ENCODE results near the gene ZPBP2. TPM values are rescaled to one million over a fixed set of nuclear protein-coding genes. Genes with fewer than 3 reads are reported as not detected.
"Not testable (repeated sequence)": the region's sequence is repeated elsewhere in the genome, so short reads cannot be mapped to it uniquely, and the experiment has no call there.

Gene ZPBP2
- total RNA-seq, 2 donors from 2014 or later, result not detected

DNA sequence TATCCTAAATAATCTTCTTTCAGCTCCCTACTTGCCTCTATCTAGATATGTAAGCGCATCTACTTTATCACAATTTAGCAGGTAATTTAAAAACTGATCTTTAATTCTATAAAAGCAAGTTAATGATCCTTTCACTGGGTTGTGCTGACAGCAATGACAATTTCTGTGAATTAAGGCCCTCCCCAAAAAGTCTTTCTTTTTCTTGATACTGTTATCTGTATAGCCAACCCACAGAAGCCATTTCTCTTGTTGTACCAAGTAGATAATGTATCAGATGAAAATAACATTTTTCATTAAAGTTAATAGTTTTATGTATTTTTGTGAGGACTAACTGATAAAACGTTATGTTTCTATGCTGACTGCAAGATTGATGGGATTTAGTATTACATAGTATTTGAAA lies 3.8 kb downstream of the ZPBP2 start:
- TF ChIP-seq, protein P1, sequence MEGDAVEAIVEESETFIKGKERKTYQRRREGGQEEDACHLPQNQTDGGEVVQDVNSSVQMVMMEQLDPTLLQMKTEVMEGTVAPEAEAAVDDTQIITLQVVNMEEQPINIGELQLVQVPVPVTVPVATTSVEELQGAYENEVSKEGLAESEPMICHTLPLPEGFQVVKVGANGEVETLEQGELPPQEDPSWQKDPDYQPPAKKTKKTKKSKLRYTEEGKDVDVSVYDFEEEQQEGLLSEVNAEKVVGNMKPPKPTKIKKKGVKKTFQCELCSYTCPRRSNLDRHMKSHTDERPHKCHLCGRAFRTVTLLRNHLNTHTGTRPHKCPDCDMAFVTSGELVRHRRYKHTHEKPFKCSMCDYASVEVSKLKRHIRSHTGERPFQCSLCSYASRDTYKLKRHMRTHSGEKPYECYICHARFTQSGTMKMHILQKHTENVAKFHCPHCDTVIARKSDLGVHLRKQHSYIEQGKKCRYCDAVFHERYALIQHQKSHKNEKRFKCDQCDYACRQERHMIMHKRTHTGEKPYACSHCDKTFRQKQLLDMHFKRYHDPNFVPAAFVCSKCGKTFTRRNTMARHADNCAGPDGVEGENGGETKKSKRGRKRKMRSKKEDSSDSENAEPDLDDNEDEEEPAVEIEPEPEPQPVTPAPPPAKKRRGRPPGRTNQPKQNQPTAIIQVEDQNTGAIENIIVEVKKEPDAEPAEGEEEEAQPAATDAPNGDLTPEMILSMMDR (conservative IDR thresholded peaks at IDR 0.05), result no peak
- no peak overlapping the region for H3K27ac Mint-ChIP-seq
- H3K4me3 Mint-ChIP-seq, result no peak overlapping the region
- no peak for DNase-seq
- WGBS, 2 experiments (ENCODE audit: insufficient coverage in 1 of 2, insufficient read length in 1 of 2), result 17 to 87% methylated on average over 1 to 2 of the region's 2 CpGs
- H3K27me3 Mint-ChIP-seq (ENCODE audit: insufficient read depth), result peaks cover 32% of the 10 kb centered on the region
- Histone ChIP-seq H3K27ac (ENCODE audit: low read depth, low read length) (no peak overlapping the region), H3K9ac (ENCODE audit: extremely low read depth, low read length, poor library complexity, severe bottlenecking) (no peak overlapping the region), H3K9me3 (ENCODE audit: control insufficient read depth, low read length) (no peaks in the 10 kb centered on the region), H3K27me3 (ENCODE audit: control insufficient read depth, insufficient read depth, low read length, poor library complexity, severe bottlenecking) (peaks cover 7% of the 10 kb centered on the region), H3K4me1 (ENCODE audit: control insufficient read depth, insufficient read depth, low read length) (no peaks in the 10 kb centered on the region), H3K4me3 (ENCODE audit: low read length) (no peak overlapping the region), H3K36me3 (ENCODE audit: control insufficient read depth, insufficient read depth, low read length) (no peaks in the 10 kb centered on the region)
- H3K9me3 Mint-ChIP-seq, result peaks cover 13% of the 10 kb centered on the region
- H3K4me1 Mint-ChIP-seq, result no peaks in the 10 kb centered on the region
- no peaks in the 10 kb centered on the region for H3K36me3 Mint-ChIP-seq (ENCODE audit: low read depth)

DNA sequence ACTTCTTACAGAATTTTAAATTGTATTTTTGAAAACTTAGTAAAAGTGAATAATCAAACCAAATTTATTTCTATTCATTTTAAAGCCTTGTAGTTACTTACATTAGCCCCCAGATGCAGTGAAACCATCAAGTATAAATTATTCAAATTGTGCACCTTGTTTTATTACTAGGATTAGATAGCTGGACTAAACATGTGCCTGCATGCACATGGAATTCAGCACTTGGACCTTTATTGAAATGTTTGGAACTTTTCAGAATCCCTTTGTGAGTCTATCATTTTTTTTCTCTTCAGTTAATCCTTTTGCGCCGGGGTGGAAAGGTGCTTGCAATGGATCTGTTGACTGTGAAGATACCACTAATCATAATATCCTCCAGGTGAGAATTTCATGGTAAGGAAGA lies 4.7 kb downstream of the ZPBP2 start:
- H3K4me3 Mint-ChIP-seq, result no peak overlapping the region
- Histone ChIP-seq H3K4me1 (ENCODE audit: control insufficient read depth, insufficient read depth, low read length) (no peaks in the 10 kb centered on the region), H3K36me3 (ENCODE audit: control insufficient read depth, insufficient read depth, low read length) (no peaks in the 10 kb centered on the region), H3K9me3 (ENCODE audit: control insufficient read depth, low read length) (no peaks in the 10 kb centered on the region), H3K27me3 (ENCODE audit: control insufficient read depth, insufficient read depth, low read length, poor library complexity, severe bottlenecking) (no peaks in the 10 kb centered on the region), H3K9ac (ENCODE audit: extremely low read depth, low read length, poor library complexity, severe bottlenecking) (no peak overlapping the region), H3K4me3 (ENCODE audit: low read length) (peak overlapping the region; percentile 35), H3K27ac (ENCODE audit: low read depth, low read length) (no peak overlapping the region)
- peaks cover 7% of the 10 kb centered on the region for H3K9me3 Mint-ChIP-seq
- no peak for DNase-seq
- H3K27me3 Mint-ChIP-seq (ENCODE audit: insufficient read depth), result peaks cover 22% of the 10 kb centered on the region
- H3K36me3 Mint-ChIP-seq (ENCODE audit: low read depth), result no peaks in the 10 kb centered on the region
- 83% methylated on average over 1 of the region's 2 CpGs; no CpG with 5 or more reads in 1 of the 2 experiments for WGBS, 2 experiments (ENCODE audit: insufficient coverage in 1 of 2, insufficient read length in 1 of 2)
- no peak overlapping the region for H3K27ac Mint-ChIP-seq
- H3K4me1 Mint-ChIP-seq, result no peaks in the 10 kb centered on the region
- TF ChIP-seq, protein P1 (conservative IDR thresholded peaks at IDR 0.05), result no peak

DNA sequence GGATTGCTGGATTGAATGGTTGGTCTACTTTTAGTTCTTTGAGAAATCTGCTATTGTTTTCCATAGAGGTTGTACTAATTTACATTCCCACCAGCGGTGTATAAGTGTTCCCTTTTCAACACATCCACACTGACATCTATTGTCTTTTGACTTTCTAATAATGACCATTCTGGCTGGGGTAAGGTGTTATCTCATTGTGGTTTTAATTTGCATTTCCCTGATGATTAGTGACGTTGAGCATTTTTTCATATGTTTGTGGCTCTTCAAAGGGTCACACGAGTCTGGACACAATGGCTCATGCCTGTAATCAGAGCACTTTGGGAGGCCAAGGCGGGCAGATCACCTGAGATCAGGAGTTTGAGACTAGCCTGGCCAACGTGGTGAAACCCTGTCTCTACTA lies 18.1 kb downstream of the ZPBP2 start:
- WGBS, 2 experiments (ENCODE audit: insufficient coverage in 1 of 2, insufficient read length in 1 of 2), result 81 to 89% methylated on average over 3 to 5 of the region's 5 CpGs

DNA sequence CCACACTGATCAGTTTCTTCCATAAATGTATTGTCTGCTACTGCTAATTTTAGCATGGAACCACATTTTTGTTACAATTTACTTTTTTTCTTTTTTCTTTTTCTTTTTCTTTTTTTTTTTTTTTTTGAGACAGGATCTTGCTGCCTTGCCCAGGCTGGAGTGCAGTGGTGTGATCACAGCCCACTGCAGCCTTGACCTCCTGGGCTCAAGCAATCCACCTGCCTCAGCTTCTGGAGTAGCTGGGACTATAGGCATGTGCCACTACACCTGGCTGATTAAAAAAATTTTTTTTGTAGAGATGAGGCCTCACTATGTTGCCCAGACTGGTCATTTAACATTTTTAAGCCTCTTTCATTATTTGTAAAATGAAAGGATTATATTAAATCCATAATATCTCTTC lies 19.1 kb downstream of the ZPBP2 start:
- H3K27me3 ChIP-seq (ENCODE audit: control insufficient read depth, insufficient read depth, low read length, poor library complexity, severe bottlenecking), result no peaks in the 10 kb centered on the region
- no peak overlapping the region for H3K27ac ChIP-seq (ENCODE audit: low read depth, low read length)
- TF ChIP-seq, protein P1 (conservative IDR thresholded peaks at IDR 0.05), result no peak
- H3K4me3 Mint-ChIP-seq, result no peak overlapping the region
- no peaks in the 10 kb centered on the region for H3K36me3 ChIP-seq (ENCODE audit: control insufficient read depth, insufficient read depth, low read length)
- H3K27ac Mint-ChIP-seq, result no peak overlapping the region
- H3K9me3 Mint-ChIP-seq, result no peaks in the 10 kb centered on the region
- H3K4me1 Mint-ChIP-seq, result no peaks in the 10 kb centered on the region
- H3K36me3 Mint-ChIP-seq (ENCODE audit: low read depth), result no peaks in the 10 kb centered on the region
- H3K4me1 ChIP-seq (ENCODE audit: control insufficient read depth, insufficient read depth, low read length), result no peaks in the 10 kb centered on the region
- H3K9ac ChIP-seq (ENCODE audit: extremely low read depth, low read length, poor library complexity, severe bottlenecking), result no peak overlapping the region
- no peak for DNase-seq
- H3K4me3 ChIP-seq (ENCODE audit: low read length), result no peak overlapping the region
- H3K27me3 Mint-ChIP-seq (ENCODE audit: insufficient read depth), result peaks cover 14% of the 10 kb centered on the region
- no peaks in the 10 kb centered on the region for H3K9me3 ChIP-seq (ENCODE audit: control insufficient read depth, low read length)

More for the DNA sequence above, 18.1 kb downstream of the ZPBP2 start:
- not testable (repeated sequence) for H3K27ac ChIP-seq (ENCODE audit: low read depth, low read length); H3K4me3 ChIP-seq (ENCODE audit: low read length); H3K9me3 ChIP-seq (ENCODE audit: control insufficient read depth, low read length); H3K4me1 Mint-ChIP-seq; H3K9me3 Mint-ChIP-seq; H3K27me3 ChIP-seq (ENCODE audit: control insufficient read depth, insufficient read depth, low read length, poor library complexity, severe bottlenecking); H3K4me3 Mint-ChIP-seq; H3K36me3 Mint-ChIP-seq (ENCODE audit: low read depth); H3K27ac Mint-ChIP-seq; H3K36me3 ChIP-seq (ENCODE audit: control insufficient read depth, insufficient read depth, low read length); H3K9ac ChIP-seq (ENCODE audit: extremely low read depth, low read length, poor library complexity, severe bottlenecking); H3K4me1 ChIP-seq (ENCODE audit: control insufficient read depth, insufficient read depth, low read length)
- peaks cover 14% of the 10 kb centered on the region for H3K27me3 Mint-ChIP-seq (ENCODE audit: insufficient read depth)
- DNase-seq, result peak; percentile 16

Measured in endodermal cell (in vitro differentiated cells).